Esophagus muscularis mucosa (tissue), 4 donors: Measurements from ENCODE around the gene MYBBP1A. TPM values are rescaled to one million over a fixed set of nuclear protein-coding genes. Genes with fewer than 3 reads are reported as not detected.
A peak's percentile ranks its signal among the peaks of the same experiment; 100 is the strongest.
"Not testable (repeated sequence)": the region's sequence is repeated elsewhere in the genome, so short reads cannot be mapped to it uniquely, and the experiment has no call there.

ENCODE experiments used
- DNase-seq: peaks from one replicate; pipeline ENCODE4 v3.0.0-alpha.2; 2017; ENCODE audit errors: extremely low spot score
- H3K27ac ChIP-seq, 4 donors: fragments of 200-600 bp; sonication (generic); replicated peaks in 1 of 4; 1 replicate in 3 of 4; 2 replicates in 1 of 4; pipeline ENCODE4 v1.5.1; 2016 to 2019; ENCODE audit warnings: mild to moderate bottlenecking in 1 of 4
- H3K27me3 ChIP-seq, 4 donors: fragments of 200-600 bp; sonication (generic); one replicate each; pipeline versions ENCODE4 v1.5.1 to v1.6.0; 2016 to 2019
- H3K36me3 ChIP-seq, 4 donors: fragments of 200-600 bp; sonication (generic); one replicate each; pipeline ENCODE4 v1.5.1; 2016 to 2019
- H3K4me1 ChIP-seq, 4 donors: fragments of 200-600 bp; sonication (generic); one replicate each; pipeline ENCODE4 v1.5.1; 2016 to 2019
- H3K4me3 ChIP-seq, 4 donors: fragments of 200-600 bp; sonication (generic); 1 replicate in 2 of 4; 2 replicates in 2 of 4; pipeline ENCODE4 v1.5.1; 2016 to 2019; ENCODE audit warnings: mild to moderate bottlenecking in 4 of 4, moderate library complexity in 1 of 4
- H3K9me3 ChIP-seq, 4 donors: fragments of 200-600 bp; sonication (generic); 1 replicate in 3 of 4; 2 replicates in 1 of 4; pipeline ENCODE4 v1.5.1; 2016 to 2019
- CTCF ChIP-seq, 3 experiments: fragments of 200-600 bp in 2 of 3; fragments of 450-650 bp in 1 of 3; sonication (generic) in 2 of 3; IDR thresholded peaks; one replicate each; pipeline ENCODE4 v1.5.1; 2017 to 2019; ENCODE audit warnings: antibody characterized with exemption in 3 of 3, mild to moderate bottlenecking in 2 of 3, moderate library complexity in 1 of 3
- EP300 ChIP-seq: sonication (generic); formaldehyde crosslinking; IDR thresholded peaks from one replicate; pipeline ENCODE4 v1.6.1; 2017; ENCODE audit warnings: antibody characterized with exemption
- POLR2A ChIP-seq: fragments of 450-650 bp; IDR thresholded peaks from one replicate; pipeline ENCODE4 v1.6.1; 2017; ENCODE audit warnings: antibody characterized with exemption, moderate library complexity, mild to moderate bottlenecking, low read depth
- POLR2AphosphoS5 ChIP-seq, 2 donors: sonication (generic); formaldehyde crosslinking; IDR thresholded peaks; one replicate each; pipeline ENCODE4 v1.6.1; 2017; ENCODE audit warnings: antibody characterized with exemption in 2 of 2
- WGBS: methylation state at CpG from one replicate; pipeline ENCODE4 v1.1.5; 2018; 5-methylcytosine and 5-hydroxymethylcytosine counted together
- intact Hi-C: fragments of 100-400 bp; cut with DNase I; formaldehyde crosslinking; loops from one replicate; pipeline ENCODE4 v1.15.1; 2023
- total RNA-seq, 4 donors: library from RNA; depleted of rRNA; stranded (reverse); fragments of >200 nt; gene quantifications; one replicate each; pipeline versions ENCODE4 v1.1.0 to v1.2.1, GENCODE V29; 2016

Gene MYBBP1A
- total RNA-seq, 4 donors from 2014 or later, result 31.6 to 45.4 (median 36.1) TPM

GRCh38 chr17:4593021-4593421, 37.8 kb upstream of the MYBBP1A start:
- no peaks in the 10 kb centered on the region for H3K27me3 ChIP-seq
- peaks cover 0 to 12% (median 4%) of the 10 kb centered on the region in 4 donors for H3K36me3 ChIP-seq
- H3K4me3 ChIP-seq, result no peak overlapping the region
- peak overlapping the region; percentile 23 to 62 (median 52) for H3K27ac ChIP-seq
- DNase-seq, result no peak
- 90% methylated on average over 9 of the region's 14 CpGs for WGBS
- intact Hi-C loops, result no loop called here
- peaks cover 2 to 47% (median 28%) of the 10 kb centered on the region in 4 donors for H3K4me1 ChIP-seq
- no peaks in the 10 kb centered on the region for H3K9me3 ChIP-seq
- TF ChIP-seq POLR2AphosphoS5 (IDR thresholded peaks at IDR 0.05) (no peak), CTCF (IDR thresholded peaks at IDR 0.05) (no peak), POLR2A (no peak), EP300 (no peak)

- DNase-seq, result no peak
- TF ChIP-seq POLR2AphosphoS5 (IDR thresholded peaks at IDR 0.05) (no peak), CTCF (IDR thresholded peaks at IDR 0.05) (no peak), POLR2A (no peak), EP300 (no peak)
- H3K27me3 ChIP-seq, result no peaks in the 10 kb centered on the region
- H3K9me3 ChIP-seq, result no peaks in the 10 kb centered on the region
- peak overlapping the region in 3 of 4 donors; percentile 28 to 62 (median 60) for H3K27ac ChIP-seq
- peaks cover 8 to 41% (median 23%) of the 10 kb centered on the region in 4 donors for H3K4me1 ChIP-seq
- peaks cover 0 to 12% (median 4%) of the 10 kb centered on the region in 4 donors for H3K36me3 ChIP-seq
- intact Hi-C loops, result no loop called here
- 85% methylated on average over 9 of the region's 11 CpGs for WGBS
- no peak overlapping the region for H3K4me3 ChIP-seq
Observed at GRCh38 chr17:4592240-4593005, 37.2 kb upstream of the MYBBP1A start.

- WGBS, result 80% methylated on average over 11 of the region's 12 CpGs
- Histone ChIP-seq H3K4me1 (peaks cover 14 to 33% (median 24%) of the 10 kb centered on the region in 4 donors), H3K27me3 (no peaks in the 10 kb centered on the region), H3K4me3 (no peak overlapping the region), H3K27ac (peak overlapping the region in 3 of 4 donors; percentile 28 to 62 (median 60)), H3K9me3 (no peaks in the 10 kb centered on the region), H3K36me3 (peaks cover 0 to 6% (median 1%) of the 10 kb centered on the region in 4 donors)
- TF ChIP-seq POLR2AphosphoS5 (IDR thresholded peaks at IDR 0.05) (no peak), EP300 (no peak), POLR2A (no peak), CTCF (IDR thresholded peaks at IDR 0.05) (no peak)
- intact Hi-C loops, result no loop called here
- no peak for DNase-seq
Observed at GRCh38 chr17:4591529-4591928, 36.3 kb upstream of the MYBBP1A start.

GRCh38 chr17:4590981-4591453, 35.8 kb upstream of the MYBBP1A start:
- intact Hi-C loops, result no loop called here
- no peak for DNase-seq
- no peaks in the 10 kb centered on the region for H3K9me3 ChIP-seq
- H3K27ac ChIP-seq, result peak overlapping the region in 2 of 4 donors; percentile 60 to 62
- peaks cover 0 to 5% (median 0%) of the 10 kb centered on the region in 4 donors for H3K36me3 ChIP-seq
- no peak overlapping the region for H3K4me3 ChIP-seq
- 83% methylated on average over 4 of the region's 10 CpGs for WGBS
- no peaks in the 10 kb centered on the region for H3K27me3 ChIP-seq
- peaks cover 16 to 35% (median 23%) of the 10 kb centered on the region in 4 donors for H3K4me1 ChIP-seq
- TF ChIP-seq POLR2A, result no peak
- no peak for TF ChIP-seq EP300
- no peak for TF ChIP-seq CTCF (IDR thresholded peaks at IDR 0.05)
- no peak for TF ChIP-seq POLR2AphosphoS5 (IDR thresholded peaks at IDR 0.05)

- H3K27me3 ChIP-seq, intact Hi-C loops, DNase-seq, H3K4me3 ChIP-seq, H3K9me3 ChIP-seq, H3K36me3 ChIP-seq: not testable (repeated sequence)
- WGBS, result 52% methylated on average over 9 of the region's 11 CpGs
- peaks cover 19 to 42% (median 29%) of the 10 kb centered on the region in 4 donors for H3K4me1 ChIP-seq
- H3K27ac ChIP-seq, result peak overlapping the region in 2 of 4 donors; percentile 60 to 62
Observed at GRCh38 chr17:4590042-4590441, 34.9 kb upstream of the MYBBP1A start.
